HG03103 (cell line): Measurements from ENCODE around the gene NEURL3.
"Not testable (repeated sequence)": the region's sequence is repeated elsewhere in the genome, so short reads cannot be mapped to it uniquely, and the experiment has no call there.

ENCODE experiments used
- ATAC-seq: cut with Tn5 transposase; IDR thresholded peaks from one replicate; pipeline ENCODE4 v1.9.1; 2021; ENCODE audit warnings: low read depth; ENCODE audit not compliant: unreplicated experiment

The NEURL3 gene

DNA sequence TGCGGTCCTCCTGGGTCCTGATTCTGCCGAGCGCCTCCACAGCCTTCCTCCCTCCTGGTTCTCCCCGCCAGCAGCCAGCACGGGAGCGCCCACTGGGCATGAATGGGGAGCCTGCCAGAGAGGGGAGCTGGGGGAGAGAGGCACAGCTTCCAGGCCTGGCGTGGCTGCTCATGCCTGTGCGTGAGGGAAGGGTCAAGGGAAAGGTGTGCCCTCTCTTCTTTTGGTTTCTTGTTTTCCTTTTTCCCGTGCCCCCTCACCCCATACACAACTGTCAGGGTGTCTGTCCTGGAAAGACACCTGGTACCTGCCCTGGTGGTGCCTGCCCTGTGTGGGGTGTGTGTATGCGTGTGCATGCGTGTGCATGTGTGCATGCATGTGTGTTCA is 4.7 kb upstream of the NEURL3 start:
- no peak for ATAC-seq

DNA sequence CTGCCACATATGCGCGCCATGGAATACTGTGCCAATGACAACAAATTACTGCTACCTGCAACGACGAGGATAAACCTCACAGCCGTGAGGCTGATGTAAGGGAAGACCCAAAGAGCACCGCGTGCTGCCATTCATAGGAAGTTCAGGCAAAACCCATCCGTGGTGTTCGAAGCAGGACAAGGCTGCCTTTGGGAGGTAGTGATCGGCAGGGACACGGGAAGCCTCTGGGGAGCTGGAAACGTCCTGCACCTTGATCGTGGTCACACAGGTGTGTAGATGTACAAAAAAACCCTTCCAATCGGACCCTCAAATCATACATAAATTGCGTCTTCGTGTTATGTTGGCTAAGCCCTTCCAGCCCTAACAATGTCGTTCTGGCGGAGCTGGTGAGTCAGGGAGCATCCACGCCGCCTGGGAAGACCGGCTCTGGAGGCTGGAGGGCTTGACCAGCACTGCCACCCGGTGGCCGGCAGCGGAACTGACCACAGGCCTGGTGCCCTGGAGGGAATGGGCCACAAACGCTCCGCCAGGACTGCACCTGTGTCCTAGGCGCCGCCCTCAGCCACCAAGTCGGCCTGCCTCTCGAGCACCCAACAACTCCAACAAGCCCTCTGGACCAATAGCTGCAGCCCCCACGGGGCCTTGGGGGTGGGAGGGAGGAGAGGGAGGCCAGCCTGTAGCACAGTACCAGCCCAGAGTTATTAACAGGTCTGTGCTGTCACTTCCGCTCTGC is 4.1 kb upstream of the NEURL3 start:
- ATAC-seq, result peak; percentile 46

DNA sequence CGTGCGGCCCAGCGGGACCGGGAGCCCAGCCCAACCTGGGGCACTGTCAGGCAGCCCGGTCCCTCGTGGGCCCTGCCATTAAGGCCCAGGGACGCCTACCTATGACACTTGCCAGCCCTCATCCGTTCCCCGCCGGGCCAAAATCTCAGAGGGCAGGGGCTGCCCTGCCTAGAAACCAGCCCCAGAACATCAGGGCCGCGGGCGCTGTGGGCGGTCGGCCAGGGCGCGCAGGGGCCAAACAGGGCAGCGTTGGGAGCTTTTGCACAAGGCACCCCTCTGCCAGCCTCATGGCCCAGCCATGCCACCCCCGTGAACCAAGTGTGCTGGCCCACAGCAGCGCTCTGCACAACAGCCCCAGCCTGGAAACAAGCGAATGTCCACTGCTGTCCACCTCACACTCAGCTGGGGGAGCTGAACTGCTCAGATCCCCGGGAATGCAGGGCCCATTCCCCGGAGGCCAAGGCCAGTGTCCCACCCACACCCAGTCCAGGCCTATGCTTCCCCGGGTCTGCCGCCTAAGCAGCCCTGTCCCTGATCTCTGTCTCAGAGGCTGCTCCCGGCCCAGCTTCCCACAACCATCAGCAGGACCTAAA is 3.5 kb upstream of the NEURL3 start:
- ATAC-seq, result no peak

GRCh38 chr2:96507957-96508520 is 2.9 kb upstream of the NEURL3 start:
- ATAC-seq, result no peak

DNA sequence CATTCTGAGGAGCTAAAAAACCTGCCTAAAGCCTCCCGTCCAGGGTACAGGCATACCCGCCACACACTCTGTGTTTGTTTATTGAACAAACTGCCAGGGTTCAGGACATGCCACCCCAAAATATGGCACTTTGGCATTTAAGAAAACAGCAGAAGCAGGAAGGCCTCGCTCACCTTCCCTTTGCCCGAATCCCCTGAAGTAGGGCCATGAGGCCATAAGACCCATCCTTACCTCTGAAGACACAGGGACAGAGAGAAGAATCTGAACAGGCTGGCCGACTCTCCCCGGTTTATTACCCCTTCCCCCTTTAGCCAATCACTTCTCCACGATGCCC is 1.7 kb upstream of the NEURL3 start:
- ATAC-seq, result no peak

DNA sequence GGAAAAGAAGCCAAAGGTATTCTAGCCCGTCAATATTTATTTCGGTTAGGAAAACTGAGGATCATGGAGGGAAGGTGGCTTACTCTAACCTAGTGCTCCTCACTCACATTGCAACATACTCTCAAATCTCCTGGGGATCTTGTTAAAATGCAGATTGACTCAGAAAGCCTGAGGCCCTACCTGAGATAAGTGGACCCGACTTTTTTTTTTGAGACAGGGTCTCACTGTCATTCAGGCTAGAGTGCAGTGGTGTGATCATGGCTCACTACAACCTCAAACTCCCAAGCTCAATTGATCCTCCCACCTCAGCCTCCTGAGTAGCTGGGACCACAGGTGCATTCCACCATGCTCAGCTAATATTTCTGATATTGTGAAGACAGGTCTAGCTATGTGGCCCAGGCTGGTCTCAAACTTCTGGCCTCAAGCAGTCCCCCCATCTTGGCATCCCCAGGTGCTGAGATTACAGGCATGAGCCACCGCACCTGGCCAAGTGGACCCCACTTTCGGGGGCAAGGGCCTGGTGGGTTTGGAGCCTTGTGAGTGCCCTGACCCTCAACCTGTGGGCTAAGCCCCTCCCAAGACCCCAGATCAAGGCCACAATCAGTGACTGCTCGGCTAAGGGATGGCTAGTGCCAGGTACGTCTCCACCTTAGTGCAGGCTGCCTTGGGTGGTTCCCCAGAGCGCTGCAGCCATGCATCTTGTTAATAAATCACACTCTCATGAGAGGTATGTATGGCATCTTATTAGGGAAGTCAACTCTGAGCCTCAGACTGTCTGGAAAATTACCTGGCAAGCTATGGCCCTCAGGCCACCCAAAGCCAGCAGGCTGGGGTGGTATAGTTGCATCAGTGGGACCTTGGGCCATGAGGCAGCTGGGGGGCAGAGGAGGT is 1.1 kb upstream of the NEURL3 start:
- no peak for ATAC-seq

GRCh38 chr2:96503637-96504243 is 1.4 kb downstream of the NEURL3 start:
- ATAC-seq, result no peak

GRCh38 chr2:96502891-96503636 is 2.1 kb downstream of the NEURL3 start:
- no peak for ATAC-seq

- no peak for ATAC-seq
These were observed 3.0 kb downstream of the NEURL3 start for GRCh38 chr2:96501886-96502810.

- ATAC-seq, result no peak
These were observed 3.7 kb downstream of the NEURL3 start for GRCh38 chr2:96501471-96501874.

GRCh38 chr2:96500385-96501066 is 4.6 kb downstream of the NEURL3 start:
- ATAC-seq, result no peak

- no peak for ATAC-seq
These were observed 5.8 kb downstream of the NEURL3 start for GRCh38 chr2:96499061-96499960.

GRCh38 chr2:96498611-96499010 is 6.5 kb downstream of the NEURL3 start:
- not testable (repeated sequence) for ATAC-seq

- no peak for ATAC-seq
These were observed 7.1 kb downstream of the NEURL3 start for GRCh38 chr2:96498021-96498431.

DNA sequence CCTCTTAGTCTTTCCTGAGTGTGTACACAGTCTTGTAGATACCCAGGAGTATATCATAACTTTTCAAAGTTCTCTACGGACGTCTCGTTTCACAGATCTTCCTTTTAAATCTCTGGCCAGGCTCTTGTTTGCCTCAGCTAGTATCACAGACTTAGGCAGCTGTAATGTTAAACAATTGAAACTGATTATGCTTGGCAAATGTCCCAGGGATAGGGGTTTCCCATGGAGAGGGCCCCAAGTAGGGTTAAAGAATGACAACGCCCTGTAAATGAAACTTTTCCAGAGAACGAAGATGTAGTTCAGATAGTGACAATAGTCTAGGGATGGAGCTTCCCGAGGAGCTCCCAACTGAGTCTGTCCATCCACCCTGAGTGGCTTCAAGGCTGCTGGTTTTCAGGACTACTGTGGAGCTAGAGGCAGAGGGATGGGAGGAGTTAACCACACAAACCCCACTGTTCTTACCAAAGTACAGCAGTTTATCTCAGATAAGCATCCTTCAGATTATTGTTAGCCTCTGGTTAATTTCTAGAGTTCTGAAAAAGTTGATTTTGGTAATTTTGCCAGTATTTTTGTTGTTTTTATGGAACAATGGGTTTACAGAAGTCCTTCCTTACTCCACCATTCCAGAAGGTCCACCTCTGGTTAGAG is 9.1 kb downstream of the NEURL3 start:
- ATAC-seq, result no peak

- no peak for ATAC-seq
These were observed 11.0 kb downstream of the NEURL3 start for GRCh38 chr2:96494188-96494587.

DNA sequence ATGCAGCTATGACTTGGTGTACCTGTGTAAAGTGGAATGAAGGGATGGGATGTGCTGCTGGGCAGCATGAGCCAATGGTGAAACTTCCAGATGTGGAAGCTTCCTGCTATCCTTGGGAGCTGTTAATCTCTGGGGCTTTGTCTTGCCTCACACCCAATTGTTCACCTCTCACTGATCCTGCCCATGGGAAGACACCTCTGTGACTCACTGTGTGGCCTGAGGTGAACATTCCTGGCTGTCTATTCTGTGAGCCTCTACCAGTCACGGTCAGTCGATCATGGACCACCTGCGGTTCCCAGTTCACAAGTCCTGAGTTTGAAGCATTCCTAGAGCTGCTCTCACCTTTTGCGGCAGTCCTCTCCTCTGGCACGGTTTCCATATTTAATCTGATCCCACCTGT is 12.1 kb downstream of the NEURL3 start:
- no peak for ATAC-seq
